NCI-H2227 (cell line): ENCODE results near the gene AMBRA1.
A peak's percentile ranks its signal among the peaks of the same experiment; 100 is the strongest.
"Not testable (repeated sequence)": the region's sequence is repeated elsewhere in the genome, so short reads cannot be mapped to it uniquely, and the experiment has no call there.

Experiments
- DNase-seq: peaks from one replicate; lab custom pipeline; 2025; ENCODE audit not compliant: unreplicated experiment; lab: John Stamatoyannopoulos, UW

Gene AMBRA1

GRCh38 chr11:46375392-46376101, 218.3 kb downstream of the AMBRA1 start:
- DNase-seq = no peak

- no peak for DNase-seq
Measured at GRCh38 chr11:46374815-46375214, 219.0 kb downstream of the AMBRA1 start.

GRCh38 chr11:46373787-46374740, 219.8 kb downstream of the AMBRA1 start:
- no peak for DNase-seq

GRCh38 chr11:46372501-46372900, 221.3 kb downstream of the AMBRA1 start:
- DNase-seq = not testable (repeated sequence)

- no peak for DNase-seq
Measured at GRCh38 chr11:46372086-46372485, 221.7 kb downstream of the AMBRA1 start.

GRCh38 chr11:46371262-46371661, 222.6 kb downstream of the AMBRA1 start:
- DNase-seq = not testable (repeated sequence)

GRCh38 chr11:46370253-46370652, 223.6 kb downstream of the AMBRA1 start:
- DNase-seq = no peak

- peak; percentile 88 for DNase-seq
Measured at GRCh38 chr11:46369458-46370152, 224.2 kb downstream of the AMBRA1 start.

GRCh38 chr11:46367916-46368267, 225.9 kb downstream of the AMBRA1 start:
- no peak for DNase-seq

GRCh38 chr11:46367244-46367915, 226.4 kb downstream of the AMBRA1 start:
- DNase-seq = peak; percentile 63

GRCh38 chr11:46366661-46367161, 227.1 kb downstream of the AMBRA1 start:
- no peak for DNase-seq

GRCh38 chr11:46366260-46366659, 227.6 kb downstream of the AMBRA1 start:
- no peak for DNase-seq

GRCh38 chr11:46364791-46365190, 229.0 kb downstream of the AMBRA1 start:
- no peak for DNase-seq

GRCh38 chr11:46364056-46364455, 229.8 kb downstream of the AMBRA1 start:
- DNase-seq = no peak

- no peak for DNase-seq
Measured at GRCh38 chr11:46363455-46364005, 230.3 kb downstream of the AMBRA1 start.

GRCh38 chr11:46363031-46363407, 230.8 kb downstream of the AMBRA1 start:
- no peak for DNase-seq

- no peak for DNase-seq
Measured at GRCh38 chr11:46362156-46363030, 231.4 kb downstream of the AMBRA1 start.

- DNase-seq = peak; percentile 77
Measured at GRCh38 chr11:46361283-46362155, 232.3 kb downstream of the AMBRA1 start.

GRCh38 chr11:46360878-46361277, 232.9 kb downstream of the AMBRA1 start:
- DNase-seq = no peak
